Left ventricle myocardium superior (tissue), 1 donor: ENCODE measurements around the gene SPAG7. TPM values are rescaled to one million over a fixed set of nuclear protein-coding genes. Genes with fewer than 3 reads are reported as not detected.
"Not testable (repeated sequence)": the region's sequence is repeated elsewhere in the genome, so short reads cannot be mapped to it uniquely, and the experiment has no call there.

Experiments used
- ATAC-seq: fragments of 200-7000 bp; cut with Tn5 transposase; one replicate; pipeline ENCODE4 v1.9.1; 2020; ENCODE audit warnings: mild to moderate bottlenecking, moderate library complexity
- DNase-seq: peaks from one replicate; pipeline ENCODE4 v3.0.0-alpha.2; 2020
- intact Hi-C: fragments of 100-400 bp; cut with micrococcal nuclease; formaldehyde crosslinking; loops from one replicate; pipeline ENCODE4 v1.11.0; 2022
- microRNA-seq: library from miRNA; unstranded; fragments of <30 nt; microRNA quantifications from one replicate; pipeline ENCODE4 v1.2.0, GENCODE V29; 2020; ENCODE audit warnings: borderline number of aligned reads
- total RNA-seq: library from RNA; stranded (reverse); fragmentation: NEBNext Ultra II Directional; extraction: Animal tissue kit (Norgen Biotek cat#: 25700); gene quantifications from one replicate; pipeline ENCODE4 v1.2.1, GENCODE V29; 2021
- donor health status: DM: no; HTN: yes; CAD: no; lungs with severe emphysema.

Gene SPAG7
- total RNA-seq, 1 donor from 2014 or later = 151 TPM

GRCh38 chr17:4914551-4914950 lies 53.1 kb downstream of the SPAG7 start:
- DNase-seq, intact Hi-C loops, ATAC-seq: not testable (repeated sequence)

- ATAC-seq (no peak), DNase-seq (no peak)
- intact Hi-C loops = no loop called here
These were observed 53.6 kb downstream of the SPAG7 start for GRCh38 chr17:4913994-4914393.

Small RNA genes lying within 50 kb of the gene (microRNA-seq; reads per million reads assigned to microRNA genes)
- gene MIR6864 (not detected), gene MIR6865 (not detected)

Other genes starting within 250 kb of the SPAG7 start
- 18.0 TPM for gene MED11, start 236.4 kb downstream of the SPAG7 start, total RNA-seq
- gene ZMYND15, start 228.0 kb downstream of the SPAG7 start, total RNA-seq = 0.20 TPM
- 3.5 TPM for gene CXCL16, start 227.9 kb downstream of the SPAG7 start, total RNA-seq
- not detected for gene TM4SF5, start 195.9 kb downstream of the SPAG7 start, total RNA-seq
- 0.69 TPM for gene VMO1, start 181.5 kb downstream of the SPAG7 start, total RNA-seq
- not detected for gene GLTPD2, start 178.9 kb downstream of the SPAG7 start, total RNA-seq
- 199 TPM for gene PSMB6, start 171.7 kb downstream of the SPAG7 start, total RNA-seq
- gene PLD2, start 160.7 kb downstream of the SPAG7 start, total RNA-seq = 13.3 TPM
- gene MINK1, start 134.5 kb downstream of the SPAG7 start, total RNA-seq = 52.2 TPM
- gene C17orf107, start 68.3 kb downstream of the SPAG7 start, total RNA-seq = 0.64 TPM
- 0.50 TPM for gene CHRNE, start 64.7 kb downstream of the SPAG7 start, total RNA-seq
- not detected for gene GP1BA, start 35.5 kb downstream of the SPAG7 start, total RNA-seq
- 246 TPM for gene SLC25A11, start 27.8 kb downstream of the SPAG7 start, total RNA-seq
- gene RNF167, start 27.5 kb downstream of the SPAG7 start, total RNA-seq = 104 TPM
- gene PFN1, start 19.3 kb downstream of the SPAG7 start, total RNA-seq = 193 TPM
- 670 TPM for gene ENO3, start 16.7 kb downstream of the SPAG7 start, total RNA-seq
- 35.9 TPM for gene CAMTA2, start 19.9 kb upstream of the SPAG7 start, total RNA-seq
- gene INCA1, start 29.7 kb upstream of the SPAG7 start, total RNA-seq = 3.2 TPM
- 747 TPM for gene KIF1C, start 30.1 kb upstream of the SPAG7 start, total RNA-seq
- not detected for gene SLC52A1, start 67.6 kb upstream of the SPAG7 start, total RNA-seq
- gene ZFP3, start 110.7 kb upstream of the SPAG7 start, total RNA-seq = 11.1 TPM
- gene ZNF232, start 144.1 kb upstream of the SPAG7 start, total RNA-seq = 2.6 TPM
- 0.15 TPM for gene USP6, start 148.2 kb upstream of the SPAG7 start, total RNA-seq
- 7.5 TPM for gene ZNF594, start 224.1 kb upstream of the SPAG7 start, total RNA-seq